ENCODE measurements around the gene CDH13.

DNA sequence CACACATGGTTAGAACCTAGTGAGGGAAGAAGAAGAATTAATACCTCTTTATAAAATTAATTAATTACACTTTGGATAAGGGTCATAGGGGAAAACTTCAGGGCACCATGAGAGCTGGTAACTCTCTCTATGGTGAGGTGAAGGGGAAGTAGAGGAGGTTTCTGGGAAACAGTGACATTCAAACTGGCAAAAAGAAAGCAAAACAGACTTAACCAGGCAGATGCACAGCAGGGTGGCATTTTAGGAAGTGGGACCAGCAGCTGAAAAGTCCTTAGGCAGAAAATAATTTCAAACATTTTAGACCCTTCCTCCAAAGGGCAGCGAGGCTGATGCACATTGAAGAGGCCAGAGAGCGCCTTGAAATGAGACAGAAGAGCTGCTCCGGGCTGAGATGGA lies 157.8 kb downstream of the CDH13 start:
- TF ChIP-seq, protein P1, sequence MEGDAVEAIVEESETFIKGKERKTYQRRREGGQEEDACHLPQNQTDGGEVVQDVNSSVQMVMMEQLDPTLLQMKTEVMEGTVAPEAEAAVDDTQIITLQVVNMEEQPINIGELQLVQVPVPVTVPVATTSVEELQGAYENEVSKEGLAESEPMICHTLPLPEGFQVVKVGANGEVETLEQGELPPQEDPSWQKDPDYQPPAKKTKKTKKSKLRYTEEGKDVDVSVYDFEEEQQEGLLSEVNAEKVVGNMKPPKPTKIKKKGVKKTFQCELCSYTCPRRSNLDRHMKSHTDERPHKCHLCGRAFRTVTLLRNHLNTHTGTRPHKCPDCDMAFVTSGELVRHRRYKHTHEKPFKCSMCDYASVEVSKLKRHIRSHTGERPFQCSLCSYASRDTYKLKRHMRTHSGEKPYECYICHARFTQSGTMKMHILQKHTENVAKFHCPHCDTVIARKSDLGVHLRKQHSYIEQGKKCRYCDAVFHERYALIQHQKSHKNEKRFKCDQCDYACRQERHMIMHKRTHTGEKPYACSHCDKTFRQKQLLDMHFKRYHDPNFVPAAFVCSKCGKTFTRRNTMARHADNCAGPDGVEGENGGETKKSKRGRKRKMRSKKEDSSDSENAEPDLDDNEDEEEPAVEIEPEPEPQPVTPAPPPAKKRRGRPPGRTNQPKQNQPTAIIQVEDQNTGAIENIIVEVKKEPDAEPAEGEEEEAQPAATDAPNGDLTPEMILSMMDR (conservative IDR thresholded peaks at IDR 0.05; ENCODE audit: low read depth, low read length), result no peak
- no peak for TF ChIP-seq EZH2 (IDR thresholded peaks at IDR 0.05; ENCODE audit: borderline replicate concordance, low read depth, low read length, poor library complexity, severe bottlenecking)

Data from A673 (cell line).